Osteocyte (in vitro differentiated cells): ENCODE measurements around the gene MOB3B. TPM values are rescaled to one million over a fixed set of nuclear protein-coding genes. Genes with fewer than 3 reads are reported as not detected.

Experiments
- DNase-seq: peaks from one replicate; pipeline ENCODE4 v3.0.0; 2021; ENCODE audit warnings: mixed read lengths; ENCODE audit not compliant: unreplicated experiment; ENCODE audit errors: extremely low spot score
- H3K27ac Mint-ChIP-seq: one replicate; pipeline ENCODE4 v1.8.0; 2021; ENCODE audit warnings: mild to moderate bottlenecking, mixed read lengths; ENCODE audit not compliant: unreplicated experiment
- H3K27me3 Mint-ChIP-seq: one replicate; pipeline ENCODE4 v1.8.0; 2021; ENCODE audit warnings: mixed read lengths; ENCODE audit not compliant: unreplicated experiment
- H3K36me3 Mint-ChIP-seq: one replicate; pipeline ENCODE4 v1.8.0; 2021; ENCODE audit warnings: mixed read lengths; ENCODE audit not compliant: unreplicated experiment
- H3K4me1 Mint-ChIP-seq: one replicate; pipeline ENCODE4 v1.8.0; 2021; ENCODE audit warnings: mixed read lengths; ENCODE audit not compliant: unreplicated experiment
- H3K4me3 Mint-ChIP-seq: one replicate; pipeline ENCODE4 v1.8.0; 2021; ENCODE audit warnings: mild to moderate bottlenecking, moderate library complexity, mixed read lengths; ENCODE audit not compliant: unreplicated experiment
- H3K9me3 Mint-ChIP-seq: one replicate; pipeline ENCODE4 v1.8.0; 2021; ENCODE audit warnings: mixed read lengths; ENCODE audit not compliant: unreplicated experiment
- total RNA-seq: library from RNA; stranded (reverse); gene quantifications from 2 replicates; pipeline ENCODE4 v1.2.1, GENCODE V29; 2021
- TF ChIP-seq, protein P1 (sequence below): fragments of 200-600 bp; sonication (generic); IDR thresholded peaks from 2 replicates; pipeline ENCODE4 v1.5.0; 2021; ENCODE audit warnings: antibody characterized with exemption, mild to moderate bottlenecking, moderate library complexity

The MOB3B gene
- total RNA-seq, 1 donor from 2014 or later: 7.6 TPM

DNA sequence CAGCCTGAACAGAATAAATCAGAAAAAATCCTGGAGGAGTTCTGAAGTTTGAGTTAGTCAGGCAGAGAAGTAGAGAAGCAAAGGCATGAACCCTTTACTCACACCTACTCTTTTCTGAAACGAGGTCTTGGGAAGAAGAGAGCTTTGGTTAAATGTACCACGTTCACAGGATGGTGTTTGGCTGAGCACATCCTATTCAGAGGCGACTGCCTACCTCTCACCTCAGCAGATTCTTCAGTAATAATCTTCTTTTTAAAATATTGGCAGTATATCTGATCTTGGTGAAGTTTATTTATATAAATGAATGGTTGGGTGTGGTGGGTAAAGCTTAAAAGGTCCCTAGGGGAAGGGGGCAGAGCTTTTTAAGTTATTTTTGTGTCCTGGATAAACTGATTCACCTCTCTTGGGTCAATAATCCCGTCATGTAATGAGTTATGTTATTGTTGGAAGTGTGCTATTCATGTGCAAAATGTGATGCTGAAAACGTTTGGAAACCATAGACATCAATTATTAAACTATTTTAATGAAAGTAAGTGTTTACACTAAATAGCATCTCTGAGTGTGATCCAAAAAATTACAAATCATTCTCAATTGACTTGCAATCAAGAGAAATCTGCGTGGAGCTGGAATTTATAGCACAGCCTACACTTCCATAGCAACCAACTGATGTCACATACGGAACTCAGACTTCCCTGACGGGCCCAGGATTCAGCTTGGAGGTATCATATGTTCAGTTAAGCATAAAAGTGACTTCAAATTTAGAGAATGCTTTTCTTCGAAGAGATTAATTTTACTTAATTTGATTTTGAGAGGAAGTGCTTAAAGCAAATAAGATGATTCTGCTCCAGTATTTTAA, 138.3 kb downstream of the MOB3B start:
- H3K27ac Mint-ChIP-seq: no peak overlapping the region
- no peak overlapping the region for H3K4me3 Mint-ChIP-seq
- no peak for DNase-seq
- H3K36me3 Mint-ChIP-seq: no peaks in the 10 kb centered on the region
- H3K4me1 Mint-ChIP-seq: peaks cover 49% of the 10 kb centered on the region
- H3K9me3 Mint-ChIP-seq: no peaks in the 10 kb centered on the region
- TF ChIP-seq, protein P1, sequence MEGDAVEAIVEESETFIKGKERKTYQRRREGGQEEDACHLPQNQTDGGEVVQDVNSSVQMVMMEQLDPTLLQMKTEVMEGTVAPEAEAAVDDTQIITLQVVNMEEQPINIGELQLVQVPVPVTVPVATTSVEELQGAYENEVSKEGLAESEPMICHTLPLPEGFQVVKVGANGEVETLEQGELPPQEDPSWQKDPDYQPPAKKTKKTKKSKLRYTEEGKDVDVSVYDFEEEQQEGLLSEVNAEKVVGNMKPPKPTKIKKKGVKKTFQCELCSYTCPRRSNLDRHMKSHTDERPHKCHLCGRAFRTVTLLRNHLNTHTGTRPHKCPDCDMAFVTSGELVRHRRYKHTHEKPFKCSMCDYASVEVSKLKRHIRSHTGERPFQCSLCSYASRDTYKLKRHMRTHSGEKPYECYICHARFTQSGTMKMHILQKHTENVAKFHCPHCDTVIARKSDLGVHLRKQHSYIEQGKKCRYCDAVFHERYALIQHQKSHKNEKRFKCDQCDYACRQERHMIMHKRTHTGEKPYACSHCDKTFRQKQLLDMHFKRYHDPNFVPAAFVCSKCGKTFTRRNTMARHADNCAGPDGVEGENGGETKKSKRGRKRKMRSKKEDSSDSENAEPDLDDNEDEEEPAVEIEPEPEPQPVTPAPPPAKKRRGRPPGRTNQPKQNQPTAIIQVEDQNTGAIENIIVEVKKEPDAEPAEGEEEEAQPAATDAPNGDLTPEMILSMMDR: no peak
- H3K27me3 Mint-ChIP-seq: peaks cover 3% of the 10 kb centered on the region

DNA sequence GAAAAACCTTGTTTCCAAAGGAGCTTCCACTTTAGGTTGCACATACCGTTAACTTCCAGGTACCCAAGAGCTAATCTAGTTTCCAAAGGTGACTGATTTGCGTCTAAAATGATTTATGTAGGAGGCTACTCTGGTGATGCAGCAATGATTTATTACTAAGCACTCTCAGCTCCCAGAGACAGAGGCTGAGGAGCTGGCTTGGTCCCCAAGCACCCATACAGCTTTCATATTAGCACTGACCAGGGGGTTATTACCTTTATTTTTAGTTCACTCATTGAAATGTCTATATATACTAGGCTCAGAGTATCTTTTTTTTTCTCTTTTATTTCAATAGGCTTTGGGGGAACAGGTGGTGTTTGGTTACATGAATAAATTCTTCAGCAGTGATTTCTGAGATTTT, 141.5 kb downstream of the MOB3B start:
- Mint-ChIP-seq H3K36me3 (no peaks in the 10 kb centered on the region), H3K9me3 (no peaks in the 10 kb centered on the region), H3K4me3 (no peak overlapping the region), H3K27ac (no peak overlapping the region), H3K4me1 (peaks cover 39% of the 10 kb centered on the region), H3K27me3 (peaks cover 9% of the 10 kb centered on the region)
- no peak for DNase-seq
- TF ChIP-seq, protein P1: no peak

DNA sequence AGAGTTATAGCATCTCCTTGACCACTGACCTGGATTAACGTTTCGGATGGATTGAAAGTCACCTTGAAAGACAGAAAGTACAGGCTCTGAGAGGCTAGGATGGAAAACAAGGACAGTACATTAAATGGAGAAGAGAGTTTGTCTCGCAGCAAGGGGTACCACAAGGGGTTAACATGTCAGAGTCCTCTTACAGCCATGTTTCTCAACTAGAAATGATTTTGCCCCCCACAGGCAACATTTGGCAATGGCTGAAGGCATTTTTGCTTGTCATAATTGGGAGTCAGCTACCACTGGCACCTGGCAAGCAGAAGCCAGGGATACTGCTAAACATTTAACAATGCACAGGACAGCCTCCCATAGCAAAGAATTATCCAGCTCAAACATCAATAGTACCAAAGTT, 141.9 kb downstream of the MOB3B start:
- no peak overlapping the region for H3K4me3 Mint-ChIP-seq
- H3K4me1 Mint-ChIP-seq: peaks cover 34% of the 10 kb centered on the region
- H3K36me3 Mint-ChIP-seq: no peaks in the 10 kb centered on the region

DNA sequence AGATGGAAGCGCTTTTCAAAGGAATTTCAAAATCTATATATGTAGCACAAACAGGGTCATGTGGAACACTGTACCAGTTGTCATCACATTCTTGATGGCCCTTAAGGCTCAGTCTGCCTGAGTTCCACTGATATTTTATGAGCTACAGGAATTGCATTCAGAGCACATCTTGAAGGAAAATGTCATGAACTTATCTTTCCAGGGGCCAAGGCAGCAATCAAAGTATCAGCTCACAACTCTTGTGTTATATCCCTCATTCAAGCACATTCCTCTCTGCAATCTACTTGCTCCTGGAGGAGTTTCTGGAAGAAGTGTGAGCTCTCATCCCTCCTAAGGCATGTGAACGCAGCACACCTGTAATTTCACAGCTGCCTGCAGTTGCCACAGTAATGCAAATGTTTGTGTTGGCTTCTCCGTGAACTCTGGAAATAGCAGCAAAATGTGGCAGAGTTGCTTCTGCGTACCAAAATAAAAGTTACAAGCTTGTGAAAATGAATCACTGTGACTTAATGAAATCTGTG, 143.0 kb downstream of the MOB3B start:
- DNase-seq: no peak
- Mint-ChIP-seq H3K4me1 (peaks cover 33% of the 10 kb centered on the region), H3K27me3 (peaks cover 11% of the 10 kb centered on the region), H3K9me3 (no peaks in the 10 kb centered on the region), H3K36me3 (no peaks in the 10 kb centered on the region), H3K4me3 (no peak overlapping the region), H3K27ac (no peak overlapping the region)
- TF ChIP-seq, protein P1: no peak

More for the DNA sequence above, 141.9 kb downstream of the MOB3B start:
- no peak for DNase-seq
- TF ChIP-seq, protein P1: no peak
- Mint-ChIP-seq H3K9me3 (no peaks in the 10 kb centered on the region), H3K27ac (no peak overlapping the region), H3K27me3 (peaks cover 10% of the 10 kb centered on the region)

DNA sequence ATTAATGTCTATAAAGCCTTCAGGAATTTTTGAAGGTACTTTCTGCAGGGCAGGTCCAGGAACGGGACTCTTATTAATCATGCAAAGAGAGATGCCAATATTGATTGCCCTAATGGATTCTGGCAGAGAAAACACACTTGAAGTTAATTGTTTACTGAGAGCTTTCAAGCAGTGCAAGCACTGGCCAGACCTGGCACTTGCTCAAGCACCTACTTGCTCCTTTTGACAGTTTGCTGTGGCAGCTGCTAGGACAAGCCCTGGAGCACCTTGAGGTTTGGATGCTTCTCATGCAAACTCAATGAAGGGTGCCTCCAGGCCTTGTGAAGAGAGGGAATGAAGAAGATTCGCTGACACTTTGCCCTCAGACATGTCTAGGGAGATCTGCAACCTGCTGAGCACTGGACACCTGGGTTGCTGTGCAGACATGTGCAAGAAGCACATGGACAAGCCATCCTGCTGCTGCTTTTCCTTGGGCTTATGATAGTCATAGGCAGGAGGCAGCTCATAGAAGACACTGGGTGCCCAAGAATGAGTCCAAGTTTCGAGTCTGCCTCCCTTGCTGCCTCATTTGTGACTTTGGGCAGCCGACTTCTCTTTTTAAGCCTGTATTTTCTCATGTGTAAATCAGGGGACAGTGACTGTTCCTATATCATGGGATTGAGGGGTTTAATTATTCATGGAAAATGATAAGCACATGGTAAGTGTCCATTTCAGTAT, 143.8 kb downstream of the MOB3B start:
- TF ChIP-seq, protein P1: no peak
- no peak overlapping the region for H3K27ac Mint-ChIP-seq
- H3K9me3 Mint-ChIP-seq: no peaks in the 10 kb centered on the region
- H3K36me3 Mint-ChIP-seq: no peaks in the 10 kb centered on the region
- DNase-seq: no peak
- peaks cover 11% of the 10 kb centered on the region for H3K27me3 Mint-ChIP-seq
- H3K4me1 Mint-ChIP-seq: peaks cover 26% of the 10 kb centered on the region
- no peak overlapping the region for H3K4me3 Mint-ChIP-seq
